ENCODE results near the gene CLDN7.

CLDN7 gene

GRCh38 chr17:7235693-7236665 is 26.3 kb downstream of the CLDN7 start:
- DNase-seq: no peak

- DNase-seq: peak; percentile 95
Measured at GRCh38 chr17:7234083-7234951, 28.0 kb downstream of the CLDN7 start, which contains the start of gene DVL2. Gene DVL2, minus strand, starts transcription at chr17:7234517. Its CDS starts 255 bp downstream, at chr17:7234262.

- DNase-seq: no peak
Measured at GRCh38 chr17:7233701-7234082, 28.6 kb downstream of the CLDN7 start.

- no peak for DNase-seq
Measured at GRCh38 chr17:7232114-7232513, 30.2 kb downstream of the CLDN7 start.

GRCh38 chr17:7229504-7229903 is 32.8 kb downstream of the CLDN7 start:
- DNase-seq: no peak

GRCh38 chr17:7228920-7229319 is 33.4 kb downstream of the CLDN7 start:
- no peak for DNase-seq

GRCh38 chr17:7226721-7227710 is 35.3 kb downstream of the CLDN7 start:
- no peak for DNase-seq

GRCh38 chr17:7225711-7226331 is 36.5 kb downstream of the CLDN7 start:
- no peak for DNase-seq

GRCh38 chr17:7224661-7225111 is 37.6 kb downstream of the CLDN7 start:
- DNase-seq: no peak

- DNase-seq: no peak
Measured at GRCh38 chr17:7224110-7224509, 38.2 kb downstream of the CLDN7 start.

GRCh38 chr17:7223375-7223774 is 38.9 kb downstream of the CLDN7 start:
- no peak for DNase-seq

GRCh38 chr17:7222972-7223292 is 39.3 kb downstream of the CLDN7 start:
- no peak for DNase-seq

- DNase-seq: no peak
Measured at GRCh38 chr17:7222093-7222971, 39.9 kb downstream of the CLDN7 start.

GRCh38 chr17:7221278-7222092 is 40.8 kb downstream of the CLDN7 start:
- DNase-seq: no peak

GRCh38 chr17:7220593-7221277 is 41.5 kb downstream of the CLDN7 start:
- peak; percentile 66 to 72 for DNase-seq

GRCh38 chr17:7219812-7220592 is 42.3 kb downstream of the CLDN7 start, which contains the start of the genes ACADVL and DLG4:
Gene ACADVL, plus strand, starts transcription at chr17:7219938. Its CDS starts 47 bp downstream, at chr17:7219985.
Gene DLG4, minus strand, starts transcription at chr17:7219836.
- peak; percentile 87 to 90 for DNase-seq

GRCh38 chr17:7219229-7219811 is 43.0 kb downstream of the CLDN7 start:
- DNase-seq: no peak

GRCh38 chr17:7218758-7219157 is 43.5 kb downstream of the CLDN7 start:
- no peak for DNase-seq
